ENCODE results near the gene EFCAB12. TPM values are rescaled to one million over a fixed set of nuclear protein-coding genes. Genes with fewer than 3 reads are reported as not detected.

EFCAB12 gene
- total RNA-seq, 1 donor from 2014 or later: 0.13 TPM

- H3K9ac ChIP-seq: no peak overlapping the region
Observed at GRCh38 chr3:129446926-129447325, 18.5 kb upstream of the EFCAB12 start.

GRCh38 chr3:129445471-129445870 lies 17.0 kb upstream of the EFCAB12 start:
- H3K36me3 Mint-ChIP-seq: peaks cover 7% of the 10 kb centered on the region
- H3K79me2 ChIP-seq (ENCODE audit: low read depth): peaks cover 17% of the 10 kb centered on the region
- no peak overlapping the region for H3K4me2 ChIP-seq

More at GRCh38 chr3:129446926-129447325, 18.5 kb upstream of the EFCAB12 start:
- no peaks in the 10 kb centered on the region for H3K27me3 ChIP-seq
- H3F3A ChIP-seq (ENCODE audit: low read depth): peaks cover 24% of the 10 kb centered on the region
- H3K4me1 ChIP-seq: peaks cover 40% of the 10 kb centered on the region
- Mint-ChIP-seq H3K36me3 (peaks cover 11% of the 10 kb centered on the region), H3K27ac (no peak overlapping the region), H3K4me3 (no peak overlapping the region), H3K27me3 (ENCODE audit: insufficient read depth, low read depth) (no peaks in the 10 kb centered on the region), H3K9me3 (no peaks in the 10 kb centered on the region), H3K4me1 (peaks cover 39% of the 10 kb centered on the region)
- no peaks in the 10 kb centered on the region for H3K36me3 ChIP-seq
- H3K4me3 ChIP-seq: no peak overlapping the region
- no peak overlapping the region for H2AFZ ChIP-seq (replicated peaks)
- no peak overlapping the region for H3K4me2 ChIP-seq
- peaks cover 4% of the 10 kb centered on the region for H3K79me2 ChIP-seq (ENCODE audit: low read depth)
- no peaks in the 10 kb centered on the region for H3K9me3 ChIP-seq (ENCODE audit: low read depth)
- H4K20me1 ChIP-seq (ENCODE audit: low read depth): no peaks in the 10 kb centered on the region
- no peak for TF ChIP-seq EZH2 (IDR thresholded peaks at IDR 0.05)
- TF ChIP-seq EZH2phosphoT487 (IDR thresholded peaks at IDR 0.05): no peak
- TF ChIP-seq, protein P1, sequence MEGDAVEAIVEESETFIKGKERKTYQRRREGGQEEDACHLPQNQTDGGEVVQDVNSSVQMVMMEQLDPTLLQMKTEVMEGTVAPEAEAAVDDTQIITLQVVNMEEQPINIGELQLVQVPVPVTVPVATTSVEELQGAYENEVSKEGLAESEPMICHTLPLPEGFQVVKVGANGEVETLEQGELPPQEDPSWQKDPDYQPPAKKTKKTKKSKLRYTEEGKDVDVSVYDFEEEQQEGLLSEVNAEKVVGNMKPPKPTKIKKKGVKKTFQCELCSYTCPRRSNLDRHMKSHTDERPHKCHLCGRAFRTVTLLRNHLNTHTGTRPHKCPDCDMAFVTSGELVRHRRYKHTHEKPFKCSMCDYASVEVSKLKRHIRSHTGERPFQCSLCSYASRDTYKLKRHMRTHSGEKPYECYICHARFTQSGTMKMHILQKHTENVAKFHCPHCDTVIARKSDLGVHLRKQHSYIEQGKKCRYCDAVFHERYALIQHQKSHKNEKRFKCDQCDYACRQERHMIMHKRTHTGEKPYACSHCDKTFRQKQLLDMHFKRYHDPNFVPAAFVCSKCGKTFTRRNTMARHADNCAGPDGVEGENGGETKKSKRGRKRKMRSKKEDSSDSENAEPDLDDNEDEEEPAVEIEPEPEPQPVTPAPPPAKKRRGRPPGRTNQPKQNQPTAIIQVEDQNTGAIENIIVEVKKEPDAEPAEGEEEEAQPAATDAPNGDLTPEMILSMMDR (IDR thresholded peaks at IDR 0.05): no peak
- DNase-seq (ENCODE audit: low spot score): no peak
- no peak overlapping the region for H3K27ac ChIP-seq

GRCh38 chr3:129442947-129443346 lies 14.5 kb upstream of the EFCAB12 start:
- no peak overlapping the region for H2AFZ ChIP-seq (replicated peaks)
- no peak for DNase-seq (ENCODE audit: low spot score)
- no peaks in the 10 kb centered on the region for H4K20me1 ChIP-seq (ENCODE audit: low read depth)
- Mint-ChIP-seq H3K27me3 (ENCODE audit: insufficient read depth, low read depth) (peaks cover 7% of the 10 kb centered on the region), H3K36me3 (peaks cover 6% of the 10 kb centered on the region), H3K27ac (no peak overlapping the region), H3K4me1 (peaks cover 37% of the 10 kb centered on the region), H3K9me3 (no peaks in the 10 kb centered on the region), H3K4me3 (no peak overlapping the region)
- peaks cover 36% of the 10 kb centered on the region for H3K4me1 ChIP-seq
- H3K4me3 ChIP-seq: no peak overlapping the region
- H3K27me3 ChIP-seq: no peaks in the 10 kb centered on the region
- H3K4me2 ChIP-seq: no peak overlapping the region
- no peaks in the 10 kb centered on the region for H3K9me3 ChIP-seq (ENCODE audit: low read depth)
- TF ChIP-seq EZH2 (IDR thresholded peaks at IDR 0.05) (no peak), EZH2phosphoT487 (IDR thresholded peaks at IDR 0.05) (no peak)
- TF ChIP-seq, protein P1 (IDR thresholded peaks at IDR 0.05): no peak
- peaks cover 33% of the 10 kb centered on the region for H3K79me2 ChIP-seq (ENCODE audit: low read depth)
- H3K36me3 ChIP-seq: no peaks in the 10 kb centered on the region
- peaks cover 19% of the 10 kb centered on the region for H3F3A ChIP-seq (ENCODE audit: low read depth)
- no peak overlapping the region for H3K9ac ChIP-seq
- H3K27ac ChIP-seq: no peak overlapping the region

More at GRCh38 chr3:129445471-129445870, 17.0 kb upstream of the EFCAB12 start:
- Histone ChIP-seq H3K9ac (no peak overlapping the region), H3F3A (ENCODE audit: low read depth) (peaks cover 30% of the 10 kb centered on the region), H3K4me1 (peaks cover 51% of the 10 kb centered on the region), H4K20me1 (ENCODE audit: low read depth) (no peaks in the 10 kb centered on the region), H2AFZ (replicated peaks) (no peak overlapping the region), H3K27me3 (no peaks in the 10 kb centered on the region), H3K36me3 (no peaks in the 10 kb centered on the region), H3K4me3 (no peak overlapping the region), H3K27ac (no peak overlapping the region), H3K9me3 (ENCODE audit: low read depth) (no peaks in the 10 kb centered on the region)
- H3K27ac Mint-ChIP-seq: no peak overlapping the region
- H3K27me3 Mint-ChIP-seq (ENCODE audit: insufficient read depth, low read depth): peaks cover 2% of the 10 kb centered on the region
- peaks cover 51% of the 10 kb centered on the region for H3K4me1 Mint-ChIP-seq
- no peak for DNase-seq (ENCODE audit: low spot score)
- TF ChIP-seq EZH2 (IDR thresholded peaks at IDR 0.05): no peak
- no peak for TF ChIP-seq EZH2phosphoT487 (IDR thresholded peaks at IDR 0.05)
- no peaks in the 10 kb centered on the region for H3K9me3 Mint-ChIP-seq
- no peak overlapping the region for H3K4me3 Mint-ChIP-seq

DNA sequence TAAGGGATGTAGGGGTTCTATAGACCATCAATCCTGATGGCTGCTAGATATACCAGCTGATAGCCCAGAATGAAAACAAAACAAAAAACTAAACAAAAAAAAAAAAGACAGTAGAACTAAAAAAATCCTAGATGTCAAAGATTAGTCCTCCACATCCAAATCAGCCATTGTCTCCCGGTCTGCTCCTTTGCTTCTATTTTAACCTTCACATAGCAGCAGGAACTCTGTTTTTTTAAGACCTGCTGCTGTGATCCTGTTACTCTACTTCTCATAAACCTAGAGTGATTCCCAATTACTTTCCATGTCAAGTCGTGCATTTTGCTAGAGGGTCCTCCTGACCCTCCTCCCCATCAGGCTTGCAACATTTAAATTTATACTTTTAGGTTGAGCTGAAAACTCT lies 14.1 kb upstream of the EFCAB12 start:
- Histone ChIP-seq H3K9ac (no peak overlapping the region), H3K9me3 (ENCODE audit: low read depth) (no peaks in the 10 kb centered on the region), H3K79me2 (ENCODE audit: low read depth) (peaks cover 38% of the 10 kb centered on the region), H3K27me3 (no peaks in the 10 kb centered on the region), H3K4me3 (no peak overlapping the region), H3K4me1 (peaks cover 34% of the 10 kb centered on the region), H3F3A (ENCODE audit: low read depth) (peaks cover 19% of the 10 kb centered on the region), H2AFZ (replicated peaks) (no peak overlapping the region), H4K20me1 (ENCODE audit: low read depth) (no peaks in the 10 kb centered on the region), H3K36me3 (peaks cover under 1% of the 10 kb centered on the region), H3K4me2 (peak overlapping the region; percentile 84), H3K27ac (no peak overlapping the region)
- H3K36me3 Mint-ChIP-seq: peaks cover 9% of the 10 kb centered on the region
- H3K27me3 Mint-ChIP-seq (ENCODE audit: insufficient read depth, low read depth): peaks cover 7% of the 10 kb centered on the region
- DNase-seq (ENCODE audit: low spot score): no peak
- no peak overlapping the region for H3K27ac Mint-ChIP-seq
- TF ChIP-seq, protein P1 (IDR thresholded peaks at IDR 0.05): no peak
- TF ChIP-seq EZH2phosphoT487 (IDR thresholded peaks at IDR 0.05): no peak
- no peak for TF ChIP-seq EZH2 (IDR thresholded peaks at IDR 0.05)
- peaks cover 37% of the 10 kb centered on the region for H3K4me1 Mint-ChIP-seq
- H3K9me3 Mint-ChIP-seq: no peaks in the 10 kb centered on the region
- no peak overlapping the region for H3K4me3 Mint-ChIP-seq

All from neural progenitor cell (in vitro differentiated cells).